Colonic mucosa (tissue), 4 donors: ENCODE results near the gene COL11A2. TPM values are rescaled to one million over a fixed set of nuclear protein-coding genes. Genes with fewer than 3 reads are reported as not detected.

Source experiments
- DNase-seq: peaks from one replicate; pipeline ENCODE4 v3.0.0-alpha.2; 2020
- H3K27ac ChIP-seq: fragments of 200-600 bp; one replicate; pipeline ENCODE4 v1.8.0; 2021
- H3K27me3 ChIP-seq: fragments of 200-600 bp; one replicate; pipeline ENCODE4 v1.8.0; 2021
- H3K36me3 ChIP-seq: fragments of 200-600 bp; one replicate; pipeline ENCODE4 v1.8.0; 2021
- H3K4me1 ChIP-seq: fragments of 200-600 bp; one replicate; pipeline ENCODE4 v1.8.0; 2021; ENCODE audit warnings: mild to moderate bottlenecking
- H3K4me3 ChIP-seq: fragments of 200-600 bp; one replicate; pipeline ENCODE4 v1.8.0; 2021
- H3K9ac ChIP-seq, 2 donors: one replicate each; pipeline ENCODE4 v1.7.0; 2013; ENCODE audit warnings: control low read depth in 2 of 2, low read depth in 2 of 2, low read length in 2 of 2
- H3K9me3 ChIP-seq: fragments of 200-600 bp; one replicate; pipeline ENCODE4 v1.8.0; 2021
- intact Hi-C: fragments of 100-400 bp; cut with DNase I; formaldehyde crosslinking; loops from one replicate; pipeline ENCODE4 v1.14.1; 2022
- total RNA-seq, 2 donors: library from RNA; stranded (reverse); fragmentation: NEBNext Ultra II Directional in 1 of 2; extraction: Animal tissue kit (Norgen Biotek cat#: 25700) in 1 of 2; gene quantifications; one replicate each; pipeline ENCODE4 v1.2.1, GENCODE V29; 2021
- TF ChIP-seq, protein P1 (sequence below): fragments of 200-600 bp; IDR thresholded peaks from one replicate; pipeline ENCODE4 v1.8.0; 2022; ENCODE audit warnings: antibody characterized with exemption, mild to moderate bottlenecking
- donor health status: healthy.
- donor health status: DM: no; HTN: no; CAD: no.
- donor health status: DM: no; HTN: no; CAD: no.

Gene COL11A2
- total RNA-seq, 2 donors from 2014 or later = 0.13 to 0.44 TPM

- Histone ChIP-seq H3K4me3 (peak overlapping the region; percentile 62), H3K9ac (peak overlapping the region; percentile 87 to 93), H3K36me3 (no peaks in the 10 kb centered on the region), H3K27me3 (no peaks in the 10 kb centered on the region), H3K9me3 (no peaks in the 10 kb centered on the region), H3K4me1 (peaks cover 15% of the 10 kb centered on the region), H3K27ac (no peak overlapping the region)
- DNase-seq = no peak
- TF ChIP-seq, protein P1, sequence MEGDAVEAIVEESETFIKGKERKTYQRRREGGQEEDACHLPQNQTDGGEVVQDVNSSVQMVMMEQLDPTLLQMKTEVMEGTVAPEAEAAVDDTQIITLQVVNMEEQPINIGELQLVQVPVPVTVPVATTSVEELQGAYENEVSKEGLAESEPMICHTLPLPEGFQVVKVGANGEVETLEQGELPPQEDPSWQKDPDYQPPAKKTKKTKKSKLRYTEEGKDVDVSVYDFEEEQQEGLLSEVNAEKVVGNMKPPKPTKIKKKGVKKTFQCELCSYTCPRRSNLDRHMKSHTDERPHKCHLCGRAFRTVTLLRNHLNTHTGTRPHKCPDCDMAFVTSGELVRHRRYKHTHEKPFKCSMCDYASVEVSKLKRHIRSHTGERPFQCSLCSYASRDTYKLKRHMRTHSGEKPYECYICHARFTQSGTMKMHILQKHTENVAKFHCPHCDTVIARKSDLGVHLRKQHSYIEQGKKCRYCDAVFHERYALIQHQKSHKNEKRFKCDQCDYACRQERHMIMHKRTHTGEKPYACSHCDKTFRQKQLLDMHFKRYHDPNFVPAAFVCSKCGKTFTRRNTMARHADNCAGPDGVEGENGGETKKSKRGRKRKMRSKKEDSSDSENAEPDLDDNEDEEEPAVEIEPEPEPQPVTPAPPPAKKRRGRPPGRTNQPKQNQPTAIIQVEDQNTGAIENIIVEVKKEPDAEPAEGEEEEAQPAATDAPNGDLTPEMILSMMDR = no peak
- intact Hi-C loops = no loop called here
These were observed 13.1 kb upstream of the COL11A2 start for GRCh38 chr6:33205191-33206026.

- Histone ChIP-seq H3K9ac (peak within 1 kb of the TSS; percentile 87 to 93), H3K9me3 (no peaks in the 10 kb centered on the region), H3K27ac (peak within 1 kb of the TSS; percentile 10), H3K27me3 (no peaks in the 10 kb centered on the region), H3K4me3 (peak within 1 kb of the TSS; percentile 62), H3K4me1 (peaks cover 15% of the 10 kb centered on the region), H3K36me3 (no peaks in the 10 kb centered on the region)
- TF ChIP-seq, protein P1 = no peak
- peak; percentile 98 for DNase-seq
- intact Hi-C loops = no loop called here
These were observed 12.3 kb upstream of the COL11A2 start, which contains the start of gene HSD17B8 for GRCh38 chr6:33204415-33205190. HSD17B8 (plus strand) TSS chr6:33204655; CDS start chr6:33204669, 14 bp downstream.

- Histone ChIP-seq H3K27ac (no peak overlapping the region), H3K9me3 (no peaks in the 10 kb centered on the region), H3K4me1 (peaks cover 15% of the 10 kb centered on the region), H3K27me3 (no peaks in the 10 kb centered on the region), H3K9ac (no peak overlapping the region), H3K4me3 (peak overlapping the region; percentile 62), H3K36me3 (no peaks in the 10 kb centered on the region)
- no peak for DNase-seq
- TF ChIP-seq, protein P1 = no peak
- intact Hi-C loops = no loop called here
These were observed 11.8 kb upstream of the COL11A2 start for GRCh38 chr6:33204165-33204414.

- Histone ChIP-seq H3K4me3 (no peak overlapping the region), H3K4me1 (peaks cover 15% of the 10 kb centered on the region), H3K36me3 (no peaks in the 10 kb centered on the region), H3K27ac (no peak overlapping the region), H3K9ac (no peak overlapping the region), H3K27me3 (no peaks in the 10 kb centered on the region), H3K9me3 (no peaks in the 10 kb centered on the region)
- TF ChIP-seq, protein P1 = no peak
- intact Hi-C loops = no loop called here
- no peak for DNase-seq
These were observed 11.3 kb upstream of the COL11A2 start for GRCh38 chr6:33203443-33204164.

DNA sequence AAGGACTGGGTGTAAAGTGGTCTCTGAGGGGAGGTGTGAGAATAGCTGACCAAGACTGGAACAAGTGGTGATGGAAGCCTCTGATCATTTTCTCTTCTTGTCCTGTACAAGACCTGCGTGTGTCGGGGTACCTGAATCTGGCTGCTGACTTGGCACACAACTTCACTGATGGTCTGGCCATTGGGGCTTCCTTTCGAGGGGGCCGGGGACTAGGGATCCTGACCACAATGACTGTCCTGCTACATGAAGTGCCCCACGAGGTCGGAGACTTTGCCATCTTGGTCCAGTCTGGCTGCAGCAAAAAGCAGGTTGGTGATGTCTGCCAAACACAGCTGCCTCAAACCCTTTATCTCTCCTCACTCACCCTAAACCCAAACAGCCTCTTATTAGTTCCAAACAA is 10.5 kb upstream of the COL11A2 start:
- TF ChIP-seq, protein P1 = no peak
- Histone ChIP-seq H3K4me1 (peaks cover 15% of the 10 kb centered on the region), H3K4me3 (no peak overlapping the region), H3K9ac (no peak overlapping the region), H3K36me3 (no peaks in the 10 kb centered on the region), H3K27me3 (no peaks in the 10 kb centered on the region), H3K27ac (no peak overlapping the region), H3K9me3 (no peaks in the 10 kb centered on the region)
- intact Hi-C loops = no loop called here
- no peak for DNase-seq
